GM12878 (cell line): ENCODE results near the gene SIX3. TPM values are rescaled to one million over a fixed set of nuclear protein-coding genes. Genes with fewer than 3 reads are reported as not detected.

ENCODE experiments used
- ATAC-seq: fragments of 200-7000 bp; cut with Tn5 transposase; 3 replicates; pipeline ENCODE4 v1.9.1; 2020; ENCODE audit warnings: mild to moderate bottlenecking, moderate library complexity
- BruUV-seq: library from RNA; stranded (reverse); fragments of 400-500 nt; replicated peaks from 2 replicates; lab custom pipeline; 2021; lab: Mats Ljungman, UMichigan
- CTCF ChIA-PET: fragments of 300-600 bp; sonication (Branson Sonifier 250); formaldehyde crosslinking; extraction: SDS; loops from one replicate; lab custom pipeline; 2021; ENCODE audit warnings: inconsistent platforms; lab: Yijun Ruan, JAX
- POLR2A ChIA-PET: fragments of 350-600 bp; formaldehyde crosslinking; extraction: SDS; loops from one replicate; lab custom pipeline; 2021; ENCODE audit warnings: inconsistent platforms; lab: Charles Lee
- RAD21 ChIA-PET: fragments of 300-600 bp; sonication (Branson Sonifier 250); formaldehyde crosslinking; loops from one replicate; lab custom pipeline; 2023; ENCODE audit warnings: antibody characterized with exemption; ENCODE audit not compliant: unreplicated experiment; lab: Charles Lee
- SMC1A ChIA-PET: fragments of 300-600 bp; sonication (Branson Sonifier 250); formaldehyde crosslinking; loops from one replicate; lab custom pipeline; 2023; ENCODE audit not compliant: unreplicated experiment, uncharacterized antibody; lab: Charles Lee
- DNase-seq: peaks from one replicate; pipeline ENCODE4 v3.0.0-alpha.2; 2011; ENCODE audit warnings: low read depth, low spot score
- FAIRE-seq: peaks from 3 replicates; lab custom pipeline; 2011; peaks lifted over from hg19 to GRCh38; lab: Jason Lieb, UNC
- H2AFZ ChIP-seq: 2 replicates; pipeline ENCODE4 v1.6.0; 2011; ENCODE audit warnings: low read depth, low read length, control low read depth; ENCODE audit not compliant: control insufficient read depth
- H3K27ac ChIP-seq: 2 replicates; pipeline ENCODE4 v1.5.1; 2011; ENCODE audit warnings: control low read depth; ENCODE audit not compliant: control insufficient read depth, insufficient read depth
- H3K27me3 ChIP-seq, 2 experiments: replicated peaks in 1 of 2; 2 replicates each; pipeline versions ENCODE4 v1.6.0 to v1.6.1; 2011; ENCODE audit warnings: low read length in 1 of 2; ENCODE audit not compliant: control insufficient read depth in 2 of 2, insufficient read depth in 2 of 2
- H3K36me3 ChIP-seq, 2 experiments: 2 replicates each; pipeline ENCODE4 v1.5.1; 2011; ENCODE audit warnings: low read length in 1 of 2; ENCODE audit not compliant: control insufficient read depth in 2 of 2, insufficient read depth in 2 of 2
- H3K4me1 ChIP-seq: 2 replicates; pipeline ENCODE4 v1.6.1; 2011; ENCODE audit warnings: mild to moderate bottlenecking, low read length, moderate library complexity, mixed read lengths; ENCODE audit not compliant: control insufficient read depth, insufficient read depth
- H3K4me2 ChIP-seq: 2 replicates; pipeline ENCODE4 v1.6.0; 2011; ENCODE audit warnings: control low read depth; ENCODE audit not compliant: control insufficient read depth, insufficient read depth
- H3K4me3 ChIP-seq: fragments of 200-600 bp; sonication (generic); 2 replicates; pipeline ENCODE4 v1.5.1; 2016
- H3K79me2 ChIP-seq: 2 replicates; pipeline ENCODE4 v1.6.0; 2011; ENCODE audit warnings: low read length; ENCODE audit not compliant: control insufficient read depth, insufficient read depth
- H3K9ac ChIP-seq: 2 replicates; pipeline ENCODE4 v1.8.0; 2011; ENCODE audit warnings: low read length, control low read depth, mixed read lengths; ENCODE audit not compliant: control insufficient read depth, insufficient read depth
- H3K9me3 ChIP-seq: replicated peaks from 3 replicates; pipeline ENCODE4 v1.5.1; 2011; ENCODE audit warnings: mild to moderate bottlenecking, low read length; ENCODE audit not compliant: control insufficient read depth, insufficient read depth
- H4K20me1 ChIP-seq: 2 replicates; pipeline ENCODE4 v1.6.0; 2011; ENCODE audit not compliant: control insufficient read depth, insufficient read depth
- CBFB ChIP-seq: IDR thresholded peaks from 2 replicates; pipeline ENCODE4 v1.6.1; 2016; ENCODE audit warnings: antibody characterized with exemption, low read depth
- PKNOX1 ChIP-seq: fragments of 450-650 bp; IDR thresholded peaks from 2 replicates; pipeline ENCODE4 v1.6.1; 2016; ENCODE audit warnings: mild to moderate bottlenecking
- WGBS: methylation state at CpG from one replicate; pipeline ENCODE4 v1.1.6; 2016; ENCODE audit warnings: low lambda C conversion rate; ENCODE audit not compliant: insufficient replicate concordance, insufficient coverage; ENCODE audit errors: missing lambda C conversion rate; 5-methylcytosine and 5-hydroxymethylcytosine counted together
- in situ Hi-C: fragments of 300-500 bp; cut with MboI; formaldehyde crosslinking; loops from 9 replicates; pipeline ENCODE4 v1.14.3; 2018; ENCODE audit warnings: mixed read lengths
- intact Hi-C: fragments of 100-400 bp; cut with micrococcal nuclease; formaldehyde crosslinking; loops from one replicate; pipeline ENCODE4 v1.14.2; 2022; ENCODE audit not compliant: unreplicated experiment
- polyA plus RNA-seq, 11 experiments: library from polyadenylated mRNA; depleted of rRNA in 4 of 11; unstranded in 6 of 11; stranded (reverse) in 5 of 11; fragments of >200 nt; fragmentation: Nextera tagmentation in 4 of 11; fragmentation: Illumina TruSeq in 1 of 11; extraction: Ambion mirVana in 4 of 11; extraction: Trizol in 1 of 11; gene quantifications; 1 replicate in 1 of 11; 2 replicates in 10 of 11; pipeline versions ENCODE4 v1.2.1 to v1.2.3, GENCODE V29; 2011 to 2016; ENCODE audit warnings: inconsistent platforms in 2 of 11, missing spikeins in 2 of 11, low read depth in 1 of 11
- total RNA-seq, 4 experiments: library from RNA; depleted of rRNA in 3 of 4; stranded (reverse); fragments of >200 nt in 3 of 4; fragmentation: Illumina TruSeq in 1 of 4; extraction: Trizol in 1 of 4; gene quantifications; 2 replicates each; pipeline versions ENCODE4 v1.2.1 to v1.2.3, GENCODE V29; 2013 to 2021

SIX3 gene
- total and polyA plus RNA-seq, 10 of the 15 experiments (the other 5 are each of a cell fraction or from before 2014, with no cell fraction given) = 0.05 to 0.42 (median 0.13) TPM; not detected in 4

GRCh38 chr2:44972771-44973535 lies 31.5 kb downstream of the SIX3 start:
- ATAC-seq = peak; percentile 58
- peak overlapping the region; percentile 70 for H2AFZ ChIP-seq
- no peak for TF ChIP-seq CBFB
- peak; percentile 46; the same call in 1 of the 2 replicates for TF ChIP-seq PKNOX1
- ChIA-PET RAD21 (interaction anchor here (0.6 to 1.8 kb wide), 11 partner anchors 8 to 929 kb away, joined by 3 to 13 read pairs (median 3); no protein-coding TSS in a partner anchor), CTCF (interaction anchor here (0.5 to 4.5 kb wide), 16 partner anchors 10 to 1683 kb away, joined by 3 to 37 read pairs (median 6); no protein-coding TSS in a partner anchor), SMC1A (interaction anchor here (1.0 to 4.0 kb wide), 5 partner anchors 16 to 521 kb away, joined by 3 to 25 read pairs (median 8); no protein-coding TSS in a partner anchor), POLR2A (no interaction called here)
- H3K4me2 ChIP-seq = peak overlapping the region; percentile 53; the same call in 1 of the 2 replicates
- H3K9me3 ChIP-seq = no peaks in the 10 kb centered on the region
- H4K20me1 ChIP-seq = no peaks in the 10 kb centered on the region
- DNase-seq = no peak
- BruUV-seq = no TSS peak
- no peaks in the 10 kb centered on the region for H3K27me3 ChIP-seq
- H3K9ac ChIP-seq = no peak overlapping the region
- peak; percentile 23 for FAIRE-seq
- no peak overlapping the region for H3K27ac ChIP-seq
- no peaks in the 10 kb centered on the region for H3K4me1 ChIP-seq
- 26% methylated on average over 11 of the region's 11 CpGs for WGBS
- no peaks in the 10 kb centered on the region for H3K79me2 ChIP-seq
- H3K4me3 ChIP-seq = 0 out of 2 replicates have a peak overlapping the region, but pooled peaks have one; percentile 30
- no peaks in the 10 kb centered on the region for H3K36me3 ChIP-seq
- intact Hi-C loops (no loop called here), in situ Hi-C loops (no loop called here)
